ENCODE results near the gene DIP2A.

Gene DIP2A

DNA sequence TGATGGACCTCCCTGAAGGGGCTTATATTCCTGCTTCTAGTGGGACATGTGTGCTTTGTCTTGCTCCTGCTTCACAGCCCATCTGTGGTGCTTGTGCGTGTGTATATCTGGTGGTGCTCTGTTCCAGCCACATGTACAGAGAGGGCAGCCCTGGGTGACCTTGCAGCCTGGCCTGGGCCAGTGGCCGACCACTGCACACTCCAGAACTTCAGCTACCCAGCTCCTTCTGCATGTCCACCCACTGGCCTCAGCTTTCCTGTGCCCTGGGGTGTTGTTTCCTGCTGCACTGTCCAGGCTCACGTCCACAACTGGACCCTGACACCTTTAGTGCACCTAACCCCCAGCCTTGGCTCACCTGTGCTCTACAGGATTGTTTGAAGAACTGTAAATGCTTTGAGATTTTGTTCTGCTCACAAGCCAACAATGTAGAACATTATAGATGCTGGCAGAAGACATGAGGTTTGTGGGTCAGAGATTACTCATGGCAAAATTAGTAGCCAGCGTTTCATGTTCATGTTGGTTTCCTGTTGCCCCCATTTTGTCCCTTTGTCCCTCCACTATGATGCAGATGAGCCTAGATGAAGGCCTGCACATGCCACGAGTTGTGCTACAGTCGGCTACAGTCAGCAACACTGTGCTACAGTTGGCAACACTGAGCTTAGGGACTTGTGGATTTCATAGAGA is 151.5 kb downstream of the DIP2A start:
- DNase-seq (ENCODE audit: low spot score in 2 of 2) (no peak), ATAC-seq (ENCODE audit: low read depth) (no peak)
- Mint-ChIP-seq H3K4me1 (peaks cover 12% of the 10 kb centered on the region), H3K9me3 (peaks cover 5% of the 10 kb centered on the region), H3K27me3 (peaks cover 11% of the 10 kb centered on the region), H3K27ac (no peak overlapping the region), H3K4me3 (no peak overlapping the region), H3K36me3 (peaks cover 3% of the 10 kb centered on the region)

DNA sequence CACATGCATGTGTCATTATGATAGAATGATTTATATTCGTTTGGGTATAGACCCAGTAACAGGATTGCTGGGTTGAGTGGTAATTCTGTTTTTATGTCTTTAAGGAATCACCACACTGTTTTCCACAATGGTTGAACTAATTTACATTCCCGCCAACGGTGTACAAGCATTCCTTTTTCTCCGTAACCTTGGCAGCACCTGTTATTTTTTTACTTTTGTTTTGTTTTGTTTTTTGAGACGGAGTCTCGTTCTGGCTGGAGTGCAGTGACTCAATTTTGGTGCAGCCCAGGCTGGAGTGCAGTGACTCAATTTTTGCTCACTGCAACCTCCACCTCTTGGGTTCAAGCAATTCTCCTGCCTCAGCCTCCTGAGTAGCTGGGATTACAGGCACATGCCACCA is 154.7 kb downstream of the DIP2A start:
- ATAC-seq (ENCODE audit: low read depth) (no peak), DNase-seq (ENCODE audit: low spot score in 2 of 2) (no peak)
- no peak overlapping the region for H3K27ac Mint-ChIP-seq
- peaks cover 6% of the 10 kb centered on the region for H3K4me1 Mint-ChIP-seq
- H3K27me3 Mint-ChIP-seq: peaks cover 13% of the 10 kb centered on the region
- H3K36me3 Mint-ChIP-seq: peaks cover 3% of the 10 kb centered on the region
- no peak overlapping the region for H3K4me3 Mint-ChIP-seq
- peaks cover 7% of the 10 kb centered on the region for H3K9me3 Mint-ChIP-seq

DNA sequence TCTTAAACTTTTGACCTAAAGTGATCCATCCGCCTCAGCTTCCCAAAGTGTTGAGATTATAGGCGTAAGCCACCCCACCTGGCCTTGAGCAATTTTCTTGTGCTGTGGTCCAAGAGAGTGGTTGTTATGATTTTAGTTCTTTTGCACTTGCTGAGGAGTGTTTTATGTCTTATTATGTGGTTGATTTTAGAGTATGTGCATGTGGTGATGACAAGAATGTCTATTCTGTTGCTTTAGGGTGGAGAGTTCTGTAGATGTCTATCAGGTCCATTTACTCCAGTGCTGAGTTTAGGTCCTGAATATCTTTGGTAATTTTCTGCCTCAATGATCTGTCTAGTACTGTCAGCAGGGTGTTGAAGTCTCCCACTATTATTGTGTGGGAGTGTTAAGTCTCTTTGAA is 157.4 kb downstream of the DIP2A start:
- Mint-ChIP-seq H3K27ac (no peak overlapping the region), H3K27me3 (peaks cover 17% of the 10 kb centered on the region), H3K4me1 (no peaks in the 10 kb centered on the region), H3K4me3 (no peak overlapping the region), H3K36me3 (no peaks in the 10 kb centered on the region), H3K9me3 (peaks cover 4% of the 10 kb centered on the region)
- DNase-seq (ENCODE audit: low spot score in 2 of 2) (no peak), ATAC-seq (ENCODE audit: low read depth) (no peak)

DNA sequence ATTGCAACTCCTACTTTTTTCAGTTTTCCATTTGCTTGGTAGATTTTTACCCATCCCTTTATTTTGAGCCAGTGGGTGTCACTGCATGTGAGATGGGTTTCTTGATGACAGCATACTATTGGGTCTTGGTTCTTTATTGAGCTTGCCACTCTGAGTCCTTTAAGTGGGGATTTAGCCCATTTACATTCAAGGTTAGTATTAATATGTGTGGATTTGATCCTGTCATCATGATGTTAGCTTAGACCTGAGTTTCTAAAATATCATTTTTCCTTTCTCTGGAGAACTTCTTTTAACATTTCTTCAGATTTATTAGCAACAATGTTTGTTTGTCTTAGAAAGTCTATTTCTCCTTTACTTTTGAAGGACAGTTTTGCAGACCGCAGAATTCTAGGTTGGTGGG is 158.0 kb downstream of the DIP2A start:
- H3K27ac Mint-ChIP-seq: no peak overlapping the region
- ATAC-seq (ENCODE audit: low read depth) (no peak), DNase-seq (ENCODE audit: low spot score in 2 of 2) (no peak)
- no peaks in the 10 kb centered on the region for H3K4me1 Mint-ChIP-seq
- peaks cover 17% of the 10 kb centered on the region for H3K27me3 Mint-ChIP-seq
- no peaks in the 10 kb centered on the region for H3K36me3 Mint-ChIP-seq
- H3K4me3 Mint-ChIP-seq: no peak overlapping the region
- H3K9me3 Mint-ChIP-seq: peaks cover 4% of the 10 kb centered on the region

DNA sequence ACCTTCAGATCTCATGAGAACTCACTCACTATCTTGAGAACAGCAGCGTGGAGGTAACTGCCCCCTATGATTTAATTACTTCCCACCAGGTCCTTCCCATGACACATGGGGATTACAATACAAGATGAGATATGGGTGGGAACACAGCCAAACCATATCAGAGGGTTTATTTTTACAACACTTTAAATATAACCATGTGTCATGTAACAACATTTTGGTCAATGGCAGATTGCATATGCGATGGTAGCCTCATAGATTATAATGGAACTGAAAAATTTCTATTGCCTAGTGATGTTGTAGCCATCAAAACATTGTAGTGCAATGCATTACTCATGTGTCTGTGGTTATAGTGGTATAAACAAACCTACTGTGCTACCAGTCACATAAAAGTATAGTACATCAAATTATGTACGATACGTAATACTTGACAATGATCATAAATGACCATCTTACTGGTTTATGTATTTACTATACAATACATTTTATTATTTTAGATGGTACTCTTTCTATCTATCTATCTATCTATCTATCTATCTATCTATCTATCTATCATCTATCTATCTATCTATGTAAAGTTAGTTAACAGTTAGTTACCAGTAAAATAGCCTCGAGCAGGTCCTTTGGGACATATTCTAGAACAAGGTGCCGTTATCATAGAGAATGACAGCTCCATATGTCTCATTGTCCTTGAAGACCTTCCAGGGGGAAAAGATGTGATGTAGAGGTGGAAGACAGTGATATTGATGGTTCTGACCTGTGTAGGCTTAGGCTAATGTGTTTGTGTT is 158.8 kb downstream of the DIP2A start:
- DNase-seq (ENCODE audit: low spot score in 2 of 2): no peak
- Mint-ChIP-seq H3K4me3 (no peak overlapping the region), H3K36me3 (no peaks in the 10 kb centered on the region), H3K9me3 (peaks cover 3% of the 10 kb centered on the region), H3K27ac (no peak overlapping the region), H3K27me3 (peaks cover 17% of the 10 kb centered on the region), H3K4me1 (no peaks in the 10 kb centered on the region)
- no peak for ATAC-seq (ENCODE audit: low read depth)

DNA sequence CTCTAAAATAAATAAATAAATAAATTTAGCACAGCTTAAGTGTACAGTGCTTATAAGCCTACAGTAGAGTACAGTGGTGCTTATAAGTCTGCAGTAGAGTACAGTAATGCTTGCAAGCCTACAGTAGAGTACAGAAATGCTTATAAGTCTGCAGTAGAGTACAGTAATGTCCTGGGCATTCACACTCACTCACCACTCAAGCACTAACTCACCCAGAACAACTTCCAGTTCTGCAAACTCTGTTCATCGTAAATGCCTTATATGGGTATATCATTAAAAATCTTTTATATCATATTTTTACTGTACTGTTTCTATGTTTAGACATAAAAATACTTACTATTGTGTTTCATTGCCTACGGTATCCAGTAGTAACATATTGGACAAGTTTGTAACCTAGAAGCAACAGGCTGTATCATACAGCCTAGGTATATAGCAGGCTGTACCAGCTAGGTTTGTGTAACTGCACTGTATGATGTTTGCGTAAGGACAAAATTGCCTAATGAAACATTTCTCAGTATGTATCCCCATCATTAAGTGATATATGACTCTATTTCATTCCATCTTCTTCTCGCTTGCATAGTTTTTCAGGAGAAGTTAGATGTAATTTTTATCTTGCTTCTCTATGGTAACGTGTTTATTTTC is 160.2 kb downstream of the DIP2A start:
- peaks cover 18% of the 10 kb centered on the region for H3K27me3 Mint-ChIP-seq

More for the DNA sequence above, 160.2 kb downstream of the DIP2A start:
- no peaks in the 10 kb centered on the region for H3K36me3 Mint-ChIP-seq
- no peak overlapping the region for H3K27ac Mint-ChIP-seq
- peaks cover 1% of the 10 kb centered on the region for H3K9me3 Mint-ChIP-seq
- no peak for DNase-seq (ENCODE audit: low spot score in 2 of 2)
- H3K4me1 Mint-ChIP-seq: no peaks in the 10 kb centered on the region
- no peak overlapping the region for H3K4me3 Mint-ChIP-seq
- no peak for ATAC-seq (ENCODE audit: low read depth)
